Adrenal gland (tissue), 5 donors: ENCODE measurements around the gene PBRM1.

Source experiments
- POLR2A ChIP-seq, 2 donors: fragments of 450-650 bp; IDR thresholded peaks; one replicate each; pipeline ENCODE4 v1.6.1; 2017; ENCODE audit warnings: antibody characterized with exemption in 2 of 2, mild to moderate bottlenecking in 2 of 2, moderate library complexity in 1 of 2
- TF ChIP-seq, protein P1 (sequence below), 6 experiments: fragments of 450-650 bp in 4 of 6; fragments of 200-600 bp in 2 of 6; sonication (generic) in 1 of 6; IDR thresholded peaks; 1 replicate in 5 of 6; 2 replicates in 1 of 6; pipeline versions ENCODE4 v1.5.1 to v1.8.0; 2016 to 2021; ENCODE audit warnings: antibody characterized with exemption in 6 of 6, mild to moderate bottlenecking in 2 of 6, moderate library complexity in 1 of 6
- donor health status: DM: no; HTN: no; CAD: no.

DNA sequence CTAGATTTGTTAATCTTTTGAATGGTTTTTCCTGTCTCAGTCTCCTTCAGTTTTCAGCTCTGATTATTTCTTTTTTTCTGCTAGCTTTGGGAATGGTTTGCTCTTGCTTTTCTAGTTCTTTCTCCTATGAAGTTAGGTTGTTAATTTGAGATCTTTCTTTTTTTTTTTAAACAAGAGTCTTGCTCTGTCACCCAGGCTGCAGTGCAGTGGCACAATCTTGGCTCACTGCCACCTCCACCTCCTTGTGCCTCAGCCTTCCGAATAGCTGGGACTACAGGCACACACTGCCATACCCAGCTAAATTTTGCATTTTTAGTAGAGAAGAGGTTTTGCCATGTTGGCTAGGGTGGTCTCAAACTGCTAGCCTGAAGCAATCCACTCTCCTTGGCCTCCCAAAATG, 92.6 kb downstream of the PBRM1 start:
- no peak for TF ChIP-seq POLR2A (IDR thresholded peaks at IDR 0.05)
- TF ChIP-seq, protein P1, sequence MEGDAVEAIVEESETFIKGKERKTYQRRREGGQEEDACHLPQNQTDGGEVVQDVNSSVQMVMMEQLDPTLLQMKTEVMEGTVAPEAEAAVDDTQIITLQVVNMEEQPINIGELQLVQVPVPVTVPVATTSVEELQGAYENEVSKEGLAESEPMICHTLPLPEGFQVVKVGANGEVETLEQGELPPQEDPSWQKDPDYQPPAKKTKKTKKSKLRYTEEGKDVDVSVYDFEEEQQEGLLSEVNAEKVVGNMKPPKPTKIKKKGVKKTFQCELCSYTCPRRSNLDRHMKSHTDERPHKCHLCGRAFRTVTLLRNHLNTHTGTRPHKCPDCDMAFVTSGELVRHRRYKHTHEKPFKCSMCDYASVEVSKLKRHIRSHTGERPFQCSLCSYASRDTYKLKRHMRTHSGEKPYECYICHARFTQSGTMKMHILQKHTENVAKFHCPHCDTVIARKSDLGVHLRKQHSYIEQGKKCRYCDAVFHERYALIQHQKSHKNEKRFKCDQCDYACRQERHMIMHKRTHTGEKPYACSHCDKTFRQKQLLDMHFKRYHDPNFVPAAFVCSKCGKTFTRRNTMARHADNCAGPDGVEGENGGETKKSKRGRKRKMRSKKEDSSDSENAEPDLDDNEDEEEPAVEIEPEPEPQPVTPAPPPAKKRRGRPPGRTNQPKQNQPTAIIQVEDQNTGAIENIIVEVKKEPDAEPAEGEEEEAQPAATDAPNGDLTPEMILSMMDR (IDR thresholded peaks at IDR 0.05): no peak
